Spleen (tissue), 7 donors: ENCODE data around the gene IFNLR1.

Experiments
- CTCF ChIP-seq, 11 experiments: fragments of 200-600 bp in 7 of 11; fragments of 450-650 bp in 4 of 11; sonication (generic) in 4 of 11; IDR thresholded peaks in 8 of 11; conservative IDR thresholded peaks in 3 of 11; 1 replicate in 7 of 11; 2 replicates in 4 of 11; pipeline versions ENCODE4 v1.4.0 to v1.8.0; 2016 to 2021; ENCODE audit warnings: antibody characterized with exemption in 11 of 11, inconsistent platforms in 4 of 11, mild to moderate bottlenecking in 1 of 11
- POLR2A ChIP-seq, 3 donors: fragments of 450-650 bp; IDR thresholded peaks; one replicate each; pipeline ENCODE4 v1.5.1; 2017; ENCODE audit warnings: antibody characterized with exemption in 3 of 3, mild to moderate bottlenecking in 1 of 3
- POLR2AphosphoS5 ChIP-seq, 3 donors: sonication (generic); formaldehyde crosslinking; IDR thresholded peaks; one replicate each; pipeline ENCODE4 v1.5.1; 2017; ENCODE audit warnings: antibody characterized with exemption in 3 of 3
- donor health status: DM: no; HTN: no; CAD: no; lungs with moderate emphysema.
- donor health status: DM: no; HTN: no; CAD: no.
- donor health status: DM: no; HTN: no; CAD: no.

- no peak for TF ChIP-seq POLR2A (IDR thresholded peaks at IDR 0.05)
- TF ChIP-seq CTCF (IDR thresholded peaks at IDR 0.05 in 8 of 11, conservative IDR thresholded peaks at IDR 0.05 in 3 of 11), result no peak
- TF ChIP-seq POLR2AphosphoS5 (IDR thresholded peaks at IDR 0.05), result no peak
These were observed 11.7 kb upstream of the IFNLR1 start for GRCh38 chr1:24198766-24199165.
